ENCODE results near the gene IFI27L2.
A peak's percentile ranks its signal among the peaks of the same experiment; 100 is the strongest.

IFI27L2 gene

GRCh38 chr14:94111276-94112095 lies 17.9 kb downstream of the IFI27L2 start:
- H3K9ac ChIP-seq (ENCODE audit: low read depth, low read length): no peak overlapping the region
- no peaks in the 10 kb centered on the region for H3K36me3 ChIP-seq (ENCODE audit: insufficient read depth, low read length)
- peaks cover under 1% of the 10 kb centered on the region for H3K27me3 ChIP-seq (ENCODE audit: control insufficient read depth, insufficient read depth, low read length)
- H3K4me2 ChIP-seq (ENCODE audit: low read length): no peak overlapping the region
- H3K4me1 ChIP-seq (ENCODE audit: control insufficient read depth, insufficient read depth, low read length): peaks cover 12% of the 10 kb centered on the region
- H3K4me3 ChIP-seq (ENCODE audit: low read length): no peak overlapping the region
- H3K9me3 ChIP-seq (replicated peaks; ENCODE audit: low read length): no peaks in the 10 kb centered on the region

GRCh38 chr14:94110552-94111181 lies 18.7 kb downstream of the IFI27L2 start, which contains the start of gene IFI27:
IFI27 (plus strand) TSS chr14:94110736.
- no peak within 1 kb of the TSS for H3K4me3 ChIP-seq (ENCODE audit: low read length)
- H3K9ac ChIP-seq (ENCODE audit: low read depth, low read length): no peak within 1 kb of the TSS

DNA sequence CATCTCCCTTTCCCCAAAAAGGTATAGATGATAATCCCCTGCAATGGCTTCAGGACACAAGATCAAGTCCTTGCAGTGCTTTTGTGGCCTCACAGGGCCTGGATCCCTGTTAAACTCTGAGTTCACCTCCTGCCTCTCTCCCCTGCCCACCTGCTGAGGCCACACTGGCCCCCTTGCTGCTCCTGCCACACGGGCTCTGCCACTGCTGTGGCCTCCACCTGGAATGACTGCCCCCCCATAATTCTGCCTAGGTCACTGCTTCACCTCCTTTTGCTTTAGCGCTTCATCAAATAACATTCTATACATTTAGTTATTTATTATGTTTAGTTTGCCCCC lies 19.5 kb downstream of the IFI27L2 start:
- Histone ChIP-seq H3K4me2 (ENCODE audit: low read length) (no peak overlapping the region), H3K36me3 (ENCODE audit: insufficient read depth, low read length) (no peaks in the 10 kb centered on the region), H3K4me3 (ENCODE audit: low read length) (no peak overlapping the region), H3K9ac (ENCODE audit: low read depth, low read length) (no peak overlapping the region), H3K4me1 (ENCODE audit: control insufficient read depth, insufficient read depth, low read length) (peaks cover 7% of the 10 kb centered on the region), H3K9me3 (replicated peaks; ENCODE audit: low read length) (no peaks in the 10 kb centered on the region), H3K27me3 (ENCODE audit: control insufficient read depth, insufficient read depth, low read length) (no peaks in the 10 kb centered on the region)

More at GRCh38 chr14:94110552-94111181, 18.7 kb downstream of the IFI27L2 start, which contains the start of gene IFI27:
- H3K27me3 ChIP-seq (ENCODE audit: control insufficient read depth, insufficient read depth, low read length): no peaks in the 10 kb centered on the region
- H3K4me1 ChIP-seq (ENCODE audit: control insufficient read depth, insufficient read depth, low read length): peaks cover 12% of the 10 kb centered on the region
- H3K36me3 ChIP-seq (ENCODE audit: insufficient read depth, low read length): no peaks in the 10 kb centered on the region
- no peak within 1 kb of the TSS for H3K4me2 ChIP-seq (ENCODE audit: low read length)
- H3K9me3 ChIP-seq (replicated peaks; ENCODE audit: low read length): no peaks in the 10 kb centered on the region

- H3K4me1 ChIP-seq (ENCODE audit: control insufficient read depth, insufficient read depth, low read length): peaks cover 19% of the 10 kb centered on the region
These were observed 24.7 kb downstream of the IFI27L2 start for GRCh38 chr14:94104731-94105130.

DNA sequence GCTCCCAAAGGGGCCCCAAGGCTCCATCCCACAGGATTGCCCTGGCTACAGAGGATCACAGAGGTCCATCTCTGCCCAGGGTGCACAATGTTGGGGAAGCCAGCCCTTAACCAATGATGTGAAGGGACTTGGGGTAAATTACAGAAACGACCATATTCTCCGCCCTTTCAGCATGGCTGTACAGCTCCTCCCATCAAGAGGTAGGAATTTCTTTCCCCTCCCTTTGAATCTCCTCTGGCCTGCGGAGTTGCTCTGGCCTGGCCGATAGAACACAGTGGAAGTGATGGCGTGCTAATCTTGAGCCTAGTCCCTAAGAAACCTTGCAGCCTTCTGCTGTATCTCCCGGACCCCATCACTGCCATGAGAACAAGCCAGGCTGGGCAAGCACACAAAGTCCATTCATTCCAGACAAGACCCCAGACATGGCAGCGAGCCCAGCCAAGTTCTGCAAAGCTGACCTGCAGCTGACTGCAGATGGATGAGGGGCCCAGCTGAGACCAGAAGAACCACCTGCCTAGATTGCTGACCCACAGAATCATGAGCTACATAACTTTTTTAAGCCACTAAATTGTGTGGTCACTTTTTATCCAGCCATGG lies 25.8 kb downstream of the IFI27L2 start:
- peaks cover 5% of the 10 kb centered on the region for H3K36me3 ChIP-seq (ENCODE audit: insufficient read depth, low read length)
- no peaks in the 10 kb centered on the region for H3K27me3 ChIP-seq (ENCODE audit: control insufficient read depth, insufficient read depth, low read length)
- H3K4me3 ChIP-seq (ENCODE audit: low read length): no peak overlapping the region
- no peak overlapping the region for H3K4me2 ChIP-seq (ENCODE audit: low read length)
- H3K9ac ChIP-seq (ENCODE audit: low read depth, low read length): no peak overlapping the region
- peaks cover 19% of the 10 kb centered on the region for H3K4me1 ChIP-seq (ENCODE audit: control insufficient read depth, insufficient read depth, low read length)
- no peaks in the 10 kb centered on the region for H3K9me3 ChIP-seq (replicated peaks; ENCODE audit: low read length)

More at GRCh38 chr14:94104731-94105130, 24.7 kb downstream of the IFI27L2 start:
- H3K27me3 ChIP-seq (ENCODE audit: control insufficient read depth, insufficient read depth, low read length): no peaks in the 10 kb centered on the region
- H3K9ac ChIP-seq (ENCODE audit: low read depth, low read length): no peak overlapping the region
- H3K4me3 ChIP-seq (ENCODE audit: low read length): no peak overlapping the region
- H3K36me3 ChIP-seq (ENCODE audit: insufficient read depth, low read length): peaks cover 5% of the 10 kb centered on the region
- H3K4me2 ChIP-seq (ENCODE audit: low read length): no peak overlapping the region
- H3K9me3 ChIP-seq (replicated peaks; ENCODE audit: low read length): no peaks in the 10 kb centered on the region

DNA sequence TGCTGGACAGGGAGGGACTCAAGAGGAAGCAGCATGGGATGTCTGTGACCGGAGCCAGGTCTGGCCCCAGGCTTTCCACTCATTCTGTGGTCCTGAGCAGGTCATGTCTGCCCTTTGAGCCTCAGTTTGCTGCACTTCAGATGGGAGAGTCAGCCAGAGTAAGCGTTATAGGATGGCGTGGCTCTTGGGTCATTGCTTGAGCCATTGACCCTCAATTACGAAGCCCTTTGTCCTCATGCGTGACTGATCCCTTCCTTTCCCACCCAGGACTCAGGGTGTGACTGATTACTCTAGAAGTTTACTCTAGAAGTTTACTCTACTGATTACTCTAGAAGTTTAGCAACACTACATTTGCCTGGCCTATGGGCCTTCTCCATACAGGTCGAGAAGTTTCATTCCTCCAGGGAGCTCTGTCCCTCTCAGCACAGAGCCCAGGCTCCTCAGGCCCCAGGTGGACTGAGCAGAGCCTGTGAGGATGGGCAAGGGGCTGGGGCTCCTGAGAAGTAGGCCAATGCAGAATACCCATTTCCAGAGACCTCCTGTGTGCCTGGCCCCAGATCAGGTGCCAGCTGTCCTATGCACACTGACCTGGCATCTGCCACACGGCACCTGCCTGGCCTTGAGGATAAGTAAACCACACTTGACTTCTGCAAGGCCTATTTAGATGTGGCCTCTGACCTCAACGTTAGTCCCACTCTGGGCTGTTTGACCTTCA lies 26.5 kb downstream of the IFI27L2 start:
- Histone ChIP-seq H3K9me3 (replicated peaks; ENCODE audit: low read length) (no peaks in the 10 kb centered on the region), H3K4me1 (ENCODE audit: control insufficient read depth, insufficient read depth, low read length) (peaks cover 19% of the 10 kb centered on the region), H3K4me3 (ENCODE audit: low read length) (no peak overlapping the region), H3K4me2 (ENCODE audit: low read length) (no peak overlapping the region), H3K9ac (ENCODE audit: low read depth, low read length) (no peak overlapping the region), H3K36me3 (ENCODE audit: insufficient read depth, low read length) (peaks cover 5% of the 10 kb centered on the region), H3K27me3 (ENCODE audit: control insufficient read depth, insufficient read depth, low read length) (no peaks in the 10 kb centered on the region)

DNA sequence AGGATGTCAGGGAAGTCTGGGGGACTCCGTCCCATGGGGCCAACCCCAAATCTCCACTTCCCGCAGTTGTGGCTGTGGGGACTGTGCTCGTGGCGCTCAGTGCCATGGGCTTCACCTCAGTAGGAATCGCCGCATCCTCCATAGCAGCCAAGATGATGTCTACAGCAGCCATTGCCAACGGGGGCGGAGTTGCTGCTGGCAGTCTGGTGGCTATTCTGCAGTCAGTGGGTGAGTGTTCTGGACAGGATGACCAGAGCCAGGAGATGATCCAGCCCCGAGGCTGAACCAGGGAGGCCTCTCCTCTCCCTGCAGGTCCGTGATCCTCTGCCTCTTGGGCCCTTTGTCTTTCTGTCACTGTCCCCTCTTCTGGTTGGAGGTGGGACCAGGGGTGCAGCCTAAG lies 27.7 kb downstream of the IFI27L2 start:
- peaks cover 19% of the 10 kb centered on the region for H3K4me1 ChIP-seq (ENCODE audit: control insufficient read depth, insufficient read depth, low read length)
- no peak overlapping the region for H3K4me3 ChIP-seq (ENCODE audit: low read length)
- H3K27me3 ChIP-seq (ENCODE audit: control insufficient read depth, insufficient read depth, low read length): no peaks in the 10 kb centered on the region
- no peaks in the 10 kb centered on the region for H3K9me3 ChIP-seq (replicated peaks; ENCODE audit: low read length)
- no peak overlapping the region for H3K4me2 ChIP-seq (ENCODE audit: low read length)
- H3K9ac ChIP-seq (ENCODE audit: low read depth, low read length): no peak overlapping the region
- H3K36me3 ChIP-seq (ENCODE audit: insufficient read depth, low read length): peaks cover 8% of the 10 kb centered on the region

DNA sequence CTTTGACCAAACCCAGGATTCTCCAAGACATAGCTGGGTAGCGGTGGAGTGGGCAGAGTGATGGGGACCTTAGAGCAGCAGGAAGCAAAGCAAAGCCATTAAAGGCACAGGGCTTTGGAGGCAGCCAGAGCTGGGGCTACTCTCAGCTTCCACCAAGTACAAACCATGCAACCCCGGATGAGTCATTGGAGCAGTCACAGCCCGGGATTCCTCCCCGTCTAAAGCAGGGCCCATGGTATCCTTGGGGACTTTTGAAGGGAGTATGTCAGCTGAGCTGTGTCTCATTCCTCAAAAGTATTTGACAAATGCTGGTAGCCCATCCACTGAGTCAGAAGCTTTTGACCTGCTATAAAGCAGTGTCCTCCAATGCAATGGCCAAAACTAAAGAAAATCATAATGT lies 28.6 kb downstream of the IFI27L2 start:
- Histone ChIP-seq H3K9me3 (replicated peaks; ENCODE audit: low read length) (no peaks in the 10 kb centered on the region), H3K9ac (ENCODE audit: low read depth, low read length) (no peak overlapping the region), H3K4me2 (ENCODE audit: low read length) (peak overlapping the region; percentile 25), H3K36me3 (ENCODE audit: insufficient read depth, low read length) (peaks cover 9% of the 10 kb centered on the region), H3K4me1 (ENCODE audit: control insufficient read depth, insufficient read depth, low read length) (peaks cover 19% of the 10 kb centered on the region), H3K27me3 (ENCODE audit: control insufficient read depth, insufficient read depth, low read length) (no peaks in the 10 kb centered on the region), H3K4me3 (ENCODE audit: low read length) (no peak overlapping the region)

GRCh38 chr14:94099006-94099405 lies 30.4 kb downstream of the IFI27L2 start:
- Histone ChIP-seq H3K27me3 (ENCODE audit: control insufficient read depth, insufficient read depth, low read length) (no peaks in the 10 kb centered on the region), H3K36me3 (ENCODE audit: insufficient read depth, low read length) (peaks cover 9% of the 10 kb centered on the region), H3K9me3 (replicated peaks; ENCODE audit: low read length) (no peaks in the 10 kb centered on the region), H3K4me2 (ENCODE audit: low read length) (no peak overlapping the region), H3K9ac (ENCODE audit: low read depth, low read length) (no peak overlapping the region), H3K4me3 (ENCODE audit: low read length) (no peak overlapping the region), H3K4me1 (ENCODE audit: control insufficient read depth, insufficient read depth, low read length) (peaks cover 19% of the 10 kb centered on the region)

DNA sequence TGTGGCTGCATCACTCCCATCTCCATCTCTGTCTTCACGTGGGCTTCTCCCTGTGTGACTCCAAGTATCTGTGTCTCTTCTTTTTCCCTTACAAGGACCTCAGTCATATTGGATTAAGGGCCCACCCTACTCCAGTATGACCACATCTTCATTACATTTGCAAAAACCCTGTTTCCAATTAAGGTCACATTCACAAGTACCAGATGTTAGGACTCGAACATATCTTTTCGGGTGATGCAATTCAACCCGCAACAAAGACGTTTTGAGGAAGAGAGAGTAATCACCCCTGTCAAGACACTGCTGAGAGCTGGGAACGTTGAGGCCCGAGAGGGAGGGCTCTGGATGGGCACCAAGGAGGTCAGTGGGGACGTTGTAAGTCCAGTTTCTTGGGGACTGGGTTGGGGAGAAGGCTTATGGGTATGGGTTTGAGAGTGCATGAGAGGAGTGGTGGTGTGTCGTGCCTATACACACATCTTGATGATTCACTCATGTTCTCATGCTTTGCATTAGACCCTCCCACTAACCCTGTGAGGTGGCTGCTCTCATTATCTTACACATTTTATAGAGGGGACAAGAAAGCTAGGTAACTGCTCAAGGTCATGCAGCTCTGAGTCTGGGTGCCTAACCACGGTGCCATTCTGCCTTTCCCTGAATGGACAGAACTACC lies 30.9 kb downstream of the IFI27L2 start:
- no peak overlapping the region for H3K9ac ChIP-seq (ENCODE audit: low read depth, low read length)
- H3K4me1 ChIP-seq (ENCODE audit: control insufficient read depth, insufficient read depth, low read length): peaks cover 19% of the 10 kb centered on the region
- no peak overlapping the region for H3K4me2 ChIP-seq (ENCODE audit: low read length)
- no peaks in the 10 kb centered on the region for H3K27me3 ChIP-seq (ENCODE audit: control insufficient read depth, insufficient read depth, low read length)
- H3K9me3 ChIP-seq (replicated peaks; ENCODE audit: low read length): no peaks in the 10 kb centered on the region
- H3K4me3 ChIP-seq (ENCODE audit: low read length): no peak overlapping the region
- peaks cover 9% of the 10 kb centered on the region for H3K36me3 ChIP-seq (ENCODE audit: insufficient read depth, low read length)

GRCh38 chr14:94097091-94097490 lies 32.3 kb downstream of the IFI27L2 start:
- Histone ChIP-seq H3K27me3 (ENCODE audit: control insufficient read depth, insufficient read depth, low read length) (no peaks in the 10 kb centered on the region), H3K4me2 (ENCODE audit: low read length) (no peak overlapping the region), H3K36me3 (ENCODE audit: insufficient read depth, low read length) (peaks cover 8% of the 10 kb centered on the region), H3K4me1 (ENCODE audit: control insufficient read depth, insufficient read depth, low read length) (peaks cover 19% of the 10 kb centered on the region), H3K9me3 (replicated peaks; ENCODE audit: low read length) (no peaks in the 10 kb centered on the region), H3K4me3 (ENCODE audit: low read length) (no peak overlapping the region), H3K9ac (ENCODE audit: low read depth, low read length) (no peak overlapping the region)
